Prostate gland (tissue), 2 donors: ENCODE measurements around the gene MYBPC2.

Experiments
- CTCF ChIP-seq, 4 experiments: fragments of 200-600 bp in 2 of 4; fragments of 450-650 bp in 2 of 4; sonication (generic) in 2 of 4; IDR thresholded peaks; 1 replicate in 3 of 4; 2 replicates in 1 of 4; pipeline ENCODE4 v1.5.1; 2016 to 2019; ENCODE audit warnings: antibody characterized with exemption in 4 of 4, mild to moderate bottlenecking in 2 of 4, moderate library complexity in 2 of 4
- POLR2A ChIP-seq: fragments of 450-650 bp; IDR thresholded peaks from one replicate; pipeline ENCODE4 v1.6.1; 2016; ENCODE audit warnings: antibody characterized with exemption, mild to moderate bottlenecking
- POLR2AphosphoS5 ChIP-seq: sonication (generic); formaldehyde crosslinking; IDR thresholded peaks from one replicate; pipeline ENCODE4 v1.6.1; 2017; ENCODE audit warnings: antibody characterized with exemption

- no peak for TF ChIP-seq CTCF (IDR thresholded peaks at IDR 0.05)
- TF ChIP-seq POLR2A = no peak
- TF ChIP-seq POLR2AphosphoS5 = no peak
These were observed 15.3 kb upstream of the MYBPC2 start for GRCh38 chr19:50417111-50418081.
